Stomach (tissue), 4 donors: Measurements from ENCODE around the gene DNER.

Experiments used
- CTCF ChIP-seq, 7 experiments: fragments of 450-650 bp in 4 of 7; fragments of 200-600 bp in 3 of 7; sonication (generic) in 3 of 7; IDR thresholded peaks; one replicate each; pipeline ENCODE4 v1.5.1; 2016 to 2019; ENCODE audit warnings: antibody characterized with exemption in 7 of 7, control low read depth in 2 of 7, mild to moderate bottlenecking in 1 of 7
- POLR2AphosphoS5 ChIP-seq, 3 donors: sonication (generic); formaldehyde crosslinking; IDR thresholded peaks; one replicate each; pipeline ENCODE4 v1.6.1; 2016; ENCODE audit warnings: antibody characterized with exemption in 3 of 3

DNA sequence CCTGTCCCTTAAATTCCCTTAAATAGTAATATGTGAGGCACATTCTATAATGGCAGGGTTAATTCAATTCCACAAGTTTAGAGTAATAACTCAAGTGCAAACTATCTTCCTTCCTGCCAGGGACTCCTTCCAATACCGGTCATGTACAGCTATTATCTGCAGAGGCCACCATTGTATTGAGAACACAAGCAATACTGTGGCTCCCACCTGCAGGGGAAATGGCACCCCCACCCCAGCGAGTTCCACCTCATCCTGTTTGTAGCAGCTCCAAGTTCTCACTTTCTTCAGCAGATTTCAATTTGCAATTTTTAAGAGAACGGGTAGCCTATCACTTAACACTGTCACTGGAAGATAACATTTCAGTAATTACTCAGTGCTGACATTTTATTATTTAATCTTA is 271.2 kb downstream of the DNER start:
- TF ChIP-seq CTCF (IDR thresholded peaks at IDR 0.05) (no peak), POLR2AphosphoS5 (IDR thresholded peaks at IDR 0.05) (no peak)
